Neural cell (in vitro differentiated cells): ENCODE data around the gene NECAP2. TPM values are rescaled to one million over a fixed set of nuclear protein-coding genes. Genes with fewer than 3 reads are reported as not detected.
"Not testable (repeated sequence)": the region's sequence is repeated elsewhere in the genome, so short reads cannot be mapped to it uniquely, and the experiment has no call there.

Source experiments
- H2AFZ ChIP-seq: fragments of 200-600, 300-800 bp; sonication (generic), shearing (Covaris generic); 2 replicates; pipeline ENCODE4 v1.6.0; 2014; ENCODE audit warnings: low read depth, mild to moderate bottlenecking, antibody characterized with exemption, low read length, moderate library complexity
- H3F3A ChIP-seq: fragments of 200-600 bp; shearing (Covaris generic); 2 replicates; pipeline ENCODE4 v1.6.1; 2016; ENCODE audit warnings: mild to moderate bottlenecking, moderate library complexity, mixed read lengths, antibody characterized with exemption, low read length; ENCODE audit not compliant: insufficient read depth, poor library complexity, severe bottlenecking
- H3K27ac ChIP-seq: fragments of 200-600, 300-800 bp; sonication (generic), shearing (Covaris generic); 2 replicates; pipeline ENCODE4 v1.5.1; 2014; ENCODE audit warnings: mild to moderate bottlenecking, low read length, moderate library complexity
- H3K27me3 ChIP-seq: fragments of 300-800, 200-600 bp; sonication (generic), shearing (Covaris generic); 2 replicates; pipeline ENCODE4 v1.6.0; 2014; ENCODE audit warnings: mild to moderate bottlenecking, low read depth, low read length, moderate library complexity; ENCODE audit not compliant: insufficient read depth
- H3K36me3 ChIP-seq: fragments of 300-800, 200-600 bp; sonication (generic), shearing (Covaris generic); 2 replicates; pipeline ENCODE4 v1.5.1; 2014; ENCODE audit warnings: mild to moderate bottlenecking, antibody characterized with exemption, low read length, moderate library complexity; ENCODE audit not compliant: insufficient read depth
- H3K4me2 ChIP-seq: fragments of 300-800, 200-600 bp; sonication (generic), shearing (Covaris generic); 2 replicates; pipeline ENCODE4 v1.6.0; 2014; ENCODE audit warnings: mild to moderate bottlenecking, low read length
- H3K4me3 ChIP-seq: fragments of 300-800, 200-600 bp; sonication (generic), shearing (Covaris generic); 2 replicates; pipeline ENCODE4 v1.5.1; 2014; ENCODE audit warnings: mild to moderate bottlenecking, low read length, moderate library complexity
- H3K79me2 ChIP-seq: fragments of 200-600 bp; shearing (Covaris generic); replicated peaks from 2 replicates; pipeline ENCODE4 v1.6.0; 2014; ENCODE audit warnings: mild to moderate bottlenecking, low read length, moderate library complexity; ENCODE audit not compliant: insufficient read depth
- H3K9ac ChIP-seq: fragments of 300-800, 200-600 bp; sonication (generic), shearing (Covaris generic); 2 replicates; pipeline ENCODE4 v1.6.1; 2016; ENCODE audit warnings: mild to moderate bottlenecking, low read length, mixed read lengths
- H3K9me2 ChIP-seq: fragments of 200-600 bp; shearing (Covaris generic); 2 replicates; pipeline ENCODE4 v1.6.1; 2016; ENCODE audit warnings: mild to moderate bottlenecking, low read length, mixed read lengths; ENCODE audit not compliant: insufficient read depth
- H3K9me3 ChIP-seq: fragments of 200-600, 300-800 bp; sonication (generic), shearing (Covaris generic); 2 replicates; pipeline ENCODE4 v1.6.1; 2016; ENCODE audit warnings: mild to moderate bottlenecking, mixed run types, low read length, moderate library complexity, mixed read lengths
- H4K20me1 ChIP-seq: fragments of 200-600 bp; shearing (Covaris generic); 2 replicates; pipeline ENCODE4 v1.6.1; 2016; ENCODE audit warnings: mild to moderate bottlenecking, mixed run types; ENCODE audit not compliant: insufficient read depth
- EP300 ChIP-seq: fragments of 450-650 bp; conservative IDR thresholded peaks from 2 replicates; pipeline ENCODE4 v1.6.1; 2014; ENCODE audit warnings: antibody characterized with exemption, mild to moderate bottlenecking, moderate library complexity; ENCODE audit not compliant: poor library complexity, severe bottlenecking
- EZH2 ChIP-seq: fragments of 200-600, 300-800 bp; shearing (Covaris generic), sonication (generic); IDR thresholded peaks from 2 replicates; pipeline ENCODE4 v1.6.1; 2014; ENCODE audit warnings: antibody characterized with exemption, low read length, borderline replicate concordance, mild to moderate bottlenecking; ENCODE audit not compliant: insufficient read depth, poor library complexity, severe bottlenecking
- MXI1 ChIP-seq: fragments of 450-650 bp; conservative IDR thresholded peaks from 2 replicates; pipeline ENCODE4 v1.6.1; 2014; ENCODE audit warnings: antibody characterized with exemption, mild to moderate bottlenecking; ENCODE audit not compliant: poor library complexity, severe bottlenecking
- POLR2AphosphoS5 ChIP-seq: IDR thresholded peaks from 2 replicates; pipeline ENCODE4 v1.6.1; 2012
- RAD21 ChIP-seq: fragments of 450-650 bp; conservative IDR thresholded peaks from 2 replicates; pipeline ENCODE4 v1.6.1; 2014; ENCODE audit warnings: antibody characterized with exemption, mild to moderate bottlenecking, moderate library complexity
- SMC3 ChIP-seq: fragments of 450-650 bp; conservative IDR thresholded peaks from 2 replicates; pipeline ENCODE4 v1.6.1; 2014; ENCODE audit warnings: antibody characterized with exemption, mild to moderate bottlenecking, moderate library complexity; ENCODE audit not compliant: poor library complexity
- TAF1 ChIP-seq: IDR thresholded peaks from 2 replicates; pipeline ENCODE4 v1.6.1; 2012; ENCODE audit warnings: low read depth
- polyA plus RNA-seq: library from polyadenylated mRNA; depleted of rRNA; stranded (reverse); fragments of >200 nt; gene quantifications from 2 replicates; pipeline ENCODE4 v1.2.3, GENCODE V29; 2014
- TF ChIP-seq, protein P1 (sequence below): IDR thresholded peaks from 2 replicates; pipeline ENCODE4 v1.6.1; 2012; ENCODE audit warnings: borderline replicate concordance
- TF ChIP-seq, protein P2 (sequence below): fragments of 450-650 bp; IDR thresholded peaks from 2 replicates; pipeline ENCODE4 v1.5.1; 2014; ENCODE audit warnings: antibody characterized with exemption, mild to moderate bottlenecking, moderate library complexity; ENCODE audit not compliant: poor library complexity, severe bottlenecking

NECAP2 gene
- polyA plus RNA-seq, 1 donor from 2014 or later, result 80.2 TPM

DNA sequence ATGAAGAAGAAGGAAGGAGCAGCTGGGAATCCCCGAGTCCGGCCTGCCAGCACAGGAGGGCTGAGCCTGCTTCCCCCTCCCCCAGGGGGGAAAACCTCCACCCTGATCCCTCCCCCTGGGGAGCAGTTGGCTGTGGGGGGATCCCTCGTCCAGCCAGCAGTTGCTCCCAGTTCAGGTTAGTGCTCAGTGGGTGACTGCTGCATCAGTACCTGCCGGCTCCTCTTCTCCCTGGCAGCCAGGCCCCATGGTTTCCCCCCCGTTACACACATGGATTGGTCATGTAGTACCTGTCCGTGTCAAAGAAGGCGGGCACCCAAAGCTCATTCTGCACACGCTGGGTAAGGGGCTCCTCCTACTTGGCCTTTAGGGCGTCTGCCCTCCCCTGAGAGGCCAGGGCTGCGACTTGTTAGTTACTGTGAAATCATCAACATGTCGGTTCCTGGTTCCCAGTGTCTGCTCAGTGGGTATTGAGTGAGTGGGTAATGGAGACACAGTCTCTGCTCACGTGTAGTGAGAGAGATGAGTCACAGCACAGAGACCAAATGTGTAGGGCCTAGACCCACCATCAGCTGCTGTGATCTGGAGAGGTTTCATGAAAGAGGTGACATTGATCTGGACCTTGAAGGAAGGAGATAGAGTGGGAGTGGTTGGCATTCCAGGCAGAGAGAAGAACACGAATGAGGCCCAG is 11.5 kb downstream of the NECAP2 start:
- no peak overlapping the region for H3K9ac ChIP-seq
- no peaks in the 10 kb centered on the region for H4K20me1 ChIP-seq
- H3K4me3 ChIP-seq, result no peak overlapping the region
- no peak for TF ChIP-seq TAF1
- TF ChIP-seq, protein P1, sequence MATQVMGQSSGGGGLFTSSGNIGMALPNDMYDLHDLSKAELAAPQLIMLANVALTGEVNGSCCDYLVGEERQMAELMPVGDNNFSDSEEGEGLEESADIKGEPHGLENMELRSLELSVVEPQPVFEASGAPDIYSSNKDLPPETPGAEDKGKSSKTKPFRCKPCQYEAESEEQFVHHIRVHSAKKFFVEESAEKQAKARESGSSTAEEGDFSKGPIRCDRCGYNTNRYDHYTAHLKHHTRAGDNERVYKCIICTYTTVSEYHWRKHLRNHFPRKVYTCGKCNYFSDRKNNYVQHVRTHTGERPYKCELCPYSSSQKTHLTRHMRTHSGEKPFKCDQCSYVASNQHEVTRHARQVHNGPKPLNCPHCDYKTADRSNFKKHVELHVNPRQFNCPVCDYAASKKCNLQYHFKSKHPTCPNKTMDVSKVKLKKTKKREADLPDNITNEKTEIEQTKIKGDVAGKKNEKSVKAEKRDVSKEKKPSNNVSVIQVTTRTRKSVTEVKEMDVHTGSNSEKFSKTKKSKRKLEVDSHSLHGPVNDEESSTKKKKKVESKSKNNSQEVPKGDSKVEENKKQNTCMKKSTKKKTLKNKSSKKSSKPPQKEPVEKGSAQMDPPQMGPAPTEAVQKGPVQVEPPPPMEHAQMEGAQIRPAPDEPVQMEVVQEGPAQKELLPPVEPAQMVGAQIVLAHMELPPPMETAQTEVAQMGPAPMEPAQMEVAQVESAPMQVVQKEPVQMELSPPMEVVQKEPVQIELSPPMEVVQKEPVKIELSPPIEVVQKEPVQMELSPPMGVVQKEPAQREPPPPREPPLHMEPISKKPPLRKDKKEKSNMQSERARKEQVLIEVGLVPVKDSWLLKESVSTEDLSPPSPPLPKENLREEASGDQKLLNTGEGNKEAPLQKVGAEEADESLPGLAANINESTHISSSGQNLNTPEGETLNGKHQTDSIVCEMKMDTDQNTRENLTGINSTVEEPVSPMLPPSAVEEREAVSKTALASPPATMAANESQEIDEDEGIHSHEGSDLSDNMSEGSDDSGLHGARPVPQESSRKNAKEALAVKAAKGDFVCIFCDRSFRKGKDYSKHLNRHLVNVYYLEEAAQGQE, result no peak
- TF ChIP-seq EZH2, result no peak
- no peak for TF ChIP-seq EP300
- no peaks in the 10 kb centered on the region for H3K9me3 ChIP-seq
- no peak overlapping the region for H3K27ac ChIP-seq
- no peaks in the 10 kb centered on the region for H3K79me2 ChIP-seq
- H2AFZ ChIP-seq, result no peak overlapping the region
- no peaks in the 10 kb centered on the region for H3K9me2 ChIP-seq
- no peaks in the 10 kb centered on the region for H3K36me3 ChIP-seq
- no peak overlapping the region for H3K4me2 ChIP-seq
- H3F3A ChIP-seq, result no peaks in the 10 kb centered on the region
- H3K27me3 ChIP-seq, result no peaks in the 10 kb centered on the region

DNA sequence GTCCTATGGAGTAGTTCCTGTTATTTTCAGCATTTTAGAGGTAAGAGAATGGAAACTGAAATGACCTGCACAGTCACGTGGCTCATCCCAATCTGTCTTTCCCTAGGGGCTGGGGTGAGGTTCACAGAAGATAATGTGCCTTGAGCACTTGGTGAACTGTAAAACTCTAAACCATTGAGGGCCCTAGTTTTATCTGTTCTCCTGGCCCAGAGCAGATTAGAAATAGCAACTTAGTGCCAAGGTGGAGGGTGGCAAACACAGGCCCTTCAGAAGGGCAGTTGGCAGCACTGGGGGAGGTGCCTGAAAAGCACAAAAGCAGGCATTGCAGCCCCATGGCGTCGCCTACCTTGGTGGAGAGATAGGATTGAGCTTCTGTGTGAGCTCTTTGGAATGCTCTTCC is 14.4 kb downstream of the NECAP2 start:
- not testable (repeated sequence) for H2AFZ ChIP-seq, H3K79me2 ChIP-seq, H3K9me2 ChIP-seq, H3K27me3 ChIP-seq, H3K27ac ChIP-seq, H3F3A ChIP-seq, H3K4me2 ChIP-seq, H3K9ac ChIP-seq, H3K36me3 ChIP-seq, H3K9me3 ChIP-seq, H3K4me3 ChIP-seq, H4K20me1 ChIP-seq

DNA sequence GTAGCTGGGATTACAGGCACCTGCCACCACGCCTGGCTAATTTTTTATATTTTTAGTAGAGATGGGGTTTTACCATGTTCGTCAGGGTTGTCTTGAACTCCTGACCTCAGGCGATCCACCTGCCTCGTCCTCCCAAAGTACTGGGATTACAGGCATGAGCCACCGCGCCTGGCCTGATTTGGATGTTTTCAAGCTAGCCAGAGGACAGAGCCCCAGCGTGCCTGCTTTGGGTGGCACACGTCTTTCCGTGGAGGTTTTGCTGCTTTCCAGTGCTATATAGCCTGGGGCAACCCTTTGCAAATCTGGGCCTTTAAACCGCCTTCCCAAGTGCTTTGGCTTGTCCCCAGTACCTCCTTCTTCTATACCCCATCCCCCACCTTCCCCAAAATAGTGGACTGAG is 15.6 kb downstream of the NECAP2 start:
- not testable (repeated sequence) for H3K9me2 ChIP-seq, H3K9me3 ChIP-seq, H3K36me3 ChIP-seq, H3K4me3 ChIP-seq, H3K79me2 ChIP-seq, H3K27ac ChIP-seq, H4K20me1 ChIP-seq, H3K4me2 ChIP-seq, H3K9ac ChIP-seq, H3K27me3 ChIP-seq, H3F3A ChIP-seq, H2AFZ ChIP-seq

DNA sequence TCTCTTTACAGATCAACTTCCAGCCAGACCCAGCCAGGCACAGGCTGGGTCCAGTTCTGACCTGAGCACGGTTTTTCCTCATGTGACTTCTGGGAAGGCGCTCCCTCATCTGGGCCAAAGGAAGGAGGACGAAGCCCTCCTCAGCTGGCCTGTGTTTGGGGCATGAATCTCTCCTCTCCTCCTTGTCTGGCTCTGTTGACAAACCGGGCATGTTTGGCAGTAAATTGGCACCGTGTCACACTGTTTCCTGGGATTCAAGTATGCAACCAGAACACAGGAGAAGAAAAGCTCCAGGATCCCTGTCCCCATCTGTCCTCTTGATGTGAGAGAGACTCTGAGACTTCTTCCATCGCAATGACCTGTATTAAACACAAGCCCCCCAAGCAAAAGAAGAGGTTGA is 18.3 kb downstream of the NECAP2 start:
- H3F3A ChIP-seq, result no peaks in the 10 kb centered on the region
- no peak overlapping the region for H3K4me3 ChIP-seq
- H2AFZ ChIP-seq, result no peak overlapping the region
- no peaks in the 10 kb centered on the region for H3K9me3 ChIP-seq
- H3K27me3 ChIP-seq, result no peaks in the 10 kb centered on the region
- H3K4me2 ChIP-seq, result no peak overlapping the region
- TF ChIP-seq EP300, result no peak
- no peak for TF ChIP-seq MXI1
- no peak for TF ChIP-seq SMC3
- TF ChIP-seq EZH2, result no peak
- no peak for TF ChIP-seq RAD21
- TF ChIP-seq, protein P2, sequence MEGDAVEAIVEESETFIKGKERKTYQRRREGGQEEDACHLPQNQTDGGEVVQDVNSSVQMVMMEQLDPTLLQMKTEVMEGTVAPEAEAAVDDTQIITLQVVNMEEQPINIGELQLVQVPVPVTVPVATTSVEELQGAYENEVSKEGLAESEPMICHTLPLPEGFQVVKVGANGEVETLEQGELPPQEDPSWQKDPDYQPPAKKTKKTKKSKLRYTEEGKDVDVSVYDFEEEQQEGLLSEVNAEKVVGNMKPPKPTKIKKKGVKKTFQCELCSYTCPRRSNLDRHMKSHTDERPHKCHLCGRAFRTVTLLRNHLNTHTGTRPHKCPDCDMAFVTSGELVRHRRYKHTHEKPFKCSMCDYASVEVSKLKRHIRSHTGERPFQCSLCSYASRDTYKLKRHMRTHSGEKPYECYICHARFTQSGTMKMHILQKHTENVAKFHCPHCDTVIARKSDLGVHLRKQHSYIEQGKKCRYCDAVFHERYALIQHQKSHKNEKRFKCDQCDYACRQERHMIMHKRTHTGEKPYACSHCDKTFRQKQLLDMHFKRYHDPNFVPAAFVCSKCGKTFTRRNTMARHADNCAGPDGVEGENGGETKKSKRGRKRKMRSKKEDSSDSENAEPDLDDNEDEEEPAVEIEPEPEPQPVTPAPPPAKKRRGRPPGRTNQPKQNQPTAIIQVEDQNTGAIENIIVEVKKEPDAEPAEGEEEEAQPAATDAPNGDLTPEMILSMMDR, result no peak
- TF ChIP-seq, protein P1, result no peak
- TF ChIP-seq POLR2AphosphoS5, result no peak
- TF ChIP-seq TAF1, result no peak
- H3K9ac ChIP-seq, result no peak overlapping the region
- no peaks in the 10 kb centered on the region for H3K9me2 ChIP-seq
- H3K36me3 ChIP-seq, result no peaks in the 10 kb centered on the region
- no peak overlapping the region for H3K27ac ChIP-seq
- H3K79me2 ChIP-seq, result no peaks in the 10 kb centered on the region
- no peaks in the 10 kb centered on the region for H4K20me1 ChIP-seq
